CD4-positive, alpha-beta T cell (primary cell): ENCODE results near the gene MANEAL. TPM values are rescaled to one million over a fixed set of nuclear protein-coding genes. Genes with fewer than 3 reads are reported as not detected.
A peak's percentile ranks its signal among the peaks of the same experiment; 100 is the strongest.

Source experiments
- ATAC-seq: fragments of 200-7000 bp; cut with Tn5 transposase; one replicate; pipeline ENCODE4 v1.10.0; 2022; ENCODE audit warnings: mild to moderate bottlenecking; ENCODE audit not compliant: poor library complexity
- CTCF ChIA-PET: fragments of 350-600 bp; sonication (Branson Sonifier 250); formaldehyde crosslinking; loops from one replicate; lab custom pipeline; 2021; ENCODE audit warnings: antibody characterized with exemption, inconsistent platforms; lab: Charles Lee
- POLR2A ChIA-PET: fragments of 350-600 bp; sonication (Branson Sonifier 250); formaldehyde crosslinking; loops from one replicate; lab custom pipeline; 2021; ENCODE audit warnings: antibody characterized with exemption, inconsistent platforms; lab: Charles Lee
- DNase-seq, 14 experiments: peaks; one replicate each; pipeline ENCODE4 v3.0.0-alpha.2; 2013 to 2020; ENCODE audit warnings: mixed read lengths in 2 of 14
- H3K27ac ChIP-seq, 2 donors: one replicate each; pipeline versions ENCODE4 v1.5.1 to v1.7.0; 2013; ENCODE audit warnings: low read length in 2 of 2, low read depth in 1 of 2, mild to moderate bottlenecking in 1 of 2
- H3K27me3 ChIP-seq, 2 experiments: 1 replicate in 1 of 2; 2 replicates in 1 of 2; pipeline versions ENCODE4 v1.6.1 to v1.7.0; 2013; ENCODE audit warnings: low read length in 2 of 2, control low read depth in 1 of 2, mild to moderate bottlenecking in 1 of 2, moderate library complexity in 1 of 2; ENCODE audit not compliant: insufficient read depth in 2 of 2, control insufficient read depth in 1 of 2
- H3K36me3 ChIP-seq: one replicate; pipeline ENCODE4 v1.6.1; 2013; ENCODE audit warnings: low read length, control low read depth; ENCODE audit not compliant: insufficient read depth
- H3K4me1 ChIP-seq: one replicate; pipeline ENCODE4 v1.6.1; 2013; ENCODE audit warnings: low read length, control low read depth; ENCODE audit not compliant: insufficient read depth
- H3K4me3 ChIP-seq: one replicate; pipeline ENCODE4 v1.5.1; 2013; ENCODE audit warnings: mild to moderate bottlenecking, low read length, moderate library complexity
- H3K9me3 ChIP-seq, 2 experiments: 1 replicate in 1 of 2; 2 replicates in 1 of 2; pipeline versions ENCODE4 v1.6.1 to v1.7.0; 2013; ENCODE audit warnings: low read length in 2 of 2, mild to moderate bottlenecking in 2 of 2, control low read depth in 1 of 2, moderate library complexity in 1 of 2; ENCODE audit not compliant: control insufficient read depth in 1 of 2, insufficient read depth in 1 of 2
- H3K27ac Mint-ChIP-seq: one replicate; pipeline ENCODE4 v1.8.0; 2020; ENCODE audit warnings: mixed read lengths
- H3K27me3 Mint-ChIP-seq: one replicate; pipeline ENCODE4 v1.8.0; 2021; ENCODE audit warnings: mixed read lengths
- H3K36me3 Mint-ChIP-seq: one replicate; pipeline ENCODE4 v1.8.0; 2021; ENCODE audit warnings: low read depth, mixed read lengths
- H3K4me1 Mint-ChIP-seq: one replicate; pipeline ENCODE4 v1.8.0; 2021; ENCODE audit warnings: low read depth, mixed read lengths
- H3K4me3 Mint-ChIP-seq: one replicate; pipeline ENCODE4 v1.8.0; 2020; ENCODE audit warnings: mild to moderate bottlenecking, mixed read lengths
- H3K9me3 Mint-ChIP-seq: one replicate; pipeline ENCODE4 v1.8.0; 2020; ENCODE audit warnings: mixed read lengths
- intact Hi-C, 2 experiments: fragments of 100-400 bp; cut with DNase I in 1 of 2; cut with micrococcal nuclease in 1 of 2; formaldehyde crosslinking; loops; one replicate each; pipeline versions ENCODE4 v1.15.1 to v1.9.0; 2023 to 2025; cut with DNase I, micrococcal nuclease
- total RNA-seq, 174 experiments: library from RNA in 2 of 174; stranded (reverse) in 2 of 174; gene quantifications; one replicate each; pipeline ENCODE4 v1.2.3 and lab custom pipeline; 2021 to 2026
- TF ChIP-seq, protein P1 (sequence below): fragments of 200-600 bp; IDR thresholded peaks from one replicate; pipeline ENCODE4 v1.8.0; 2022; ENCODE audit warnings: antibody characterized with exemption, mild to moderate bottlenecking

MANEAL gene
- total RNA-seq, 2 experiments from 2014 or later: 0.33 to 0.53 TPM

DNA sequence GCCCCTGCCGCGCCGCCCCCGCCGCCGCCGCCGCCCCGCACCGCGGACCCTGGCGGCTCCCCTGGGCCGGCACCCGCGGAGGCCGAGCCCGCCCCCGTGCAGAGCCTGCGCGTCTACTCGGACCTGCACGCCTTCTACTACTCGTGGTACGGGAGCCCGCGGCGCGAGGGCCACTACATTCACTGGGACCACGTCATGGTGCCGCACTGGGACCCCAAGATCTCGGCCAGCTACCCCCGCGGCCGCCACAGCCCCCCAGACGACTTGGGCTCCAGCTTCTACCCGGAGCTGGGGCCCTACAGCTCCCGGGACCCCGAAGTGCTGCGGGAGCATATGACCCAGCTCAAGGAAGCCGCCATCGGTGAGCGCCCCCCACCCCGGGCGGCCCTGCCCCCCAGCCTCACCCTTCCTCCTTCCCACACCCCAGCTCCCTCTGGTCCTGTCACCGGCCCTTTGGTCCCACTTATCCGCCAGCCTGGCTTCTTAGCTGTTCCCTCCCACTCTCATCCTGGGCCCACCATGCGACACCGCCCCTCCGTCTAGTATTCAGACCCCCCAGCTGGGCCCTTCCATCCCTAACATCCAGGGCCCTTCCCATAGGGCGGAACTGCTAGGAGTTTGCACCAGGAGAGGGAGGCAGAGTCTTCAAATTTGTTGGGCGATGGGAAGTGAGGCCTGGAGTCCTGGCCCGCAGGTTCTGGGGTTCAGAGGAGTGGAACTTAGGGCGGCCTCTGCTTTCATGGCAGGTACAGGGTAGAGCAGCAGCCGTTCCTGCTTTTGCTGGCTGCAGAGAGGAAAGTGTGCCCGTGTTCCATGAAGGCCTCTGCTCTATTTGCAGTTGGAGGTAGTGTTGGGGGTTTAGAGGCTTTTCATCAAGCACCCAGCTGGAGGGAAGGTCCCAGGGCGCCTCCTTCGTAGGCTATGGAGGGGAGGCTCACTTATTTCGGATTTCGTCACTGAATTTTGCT is 1.0 kb downstream of the MANEAL start:
- intact Hi-C loops: no loop called here
- Mint-ChIP-seq H3K4me3 (peak overlapping the region; percentile 84), H3K9me3 (no peaks in the 10 kb centered on the region), H3K27me3 (peaks cover 48% of the 10 kb centered on the region), H3K4me1 (no peaks in the 10 kb centered on the region), H3K27ac (no peak overlapping the region), H3K36me3 (peaks cover 8% of the 10 kb centered on the region)
- Histone ChIP-seq H3K4me1 (peaks cover 19% of the 10 kb centered on the region), H3K9me3 (peaks cover 0 to 13% of the 10 kb centered on the region in 2 experiments), H3K36me3 (peaks cover 2% of the 10 kb centered on the region), H3K27ac (no peak overlapping the region), H3K4me3 (peak overlapping the region; percentile 43), H3K27me3 (peaks cover 20% of the 10 kb centered on the region in 2 experiments)
- POLR2A ChIA-PET: interaction anchor here (0.7 kb wide), 1 partner anchor 13 kb away, joined by 4 read pairs; the partner anchor contains the start of genes C1orf122 and YRDC
- DNase-seq (no peak), ATAC-seq (no peak)
- CTCF ChIA-PET: no interaction called here
- TF ChIP-seq, protein P1, sequence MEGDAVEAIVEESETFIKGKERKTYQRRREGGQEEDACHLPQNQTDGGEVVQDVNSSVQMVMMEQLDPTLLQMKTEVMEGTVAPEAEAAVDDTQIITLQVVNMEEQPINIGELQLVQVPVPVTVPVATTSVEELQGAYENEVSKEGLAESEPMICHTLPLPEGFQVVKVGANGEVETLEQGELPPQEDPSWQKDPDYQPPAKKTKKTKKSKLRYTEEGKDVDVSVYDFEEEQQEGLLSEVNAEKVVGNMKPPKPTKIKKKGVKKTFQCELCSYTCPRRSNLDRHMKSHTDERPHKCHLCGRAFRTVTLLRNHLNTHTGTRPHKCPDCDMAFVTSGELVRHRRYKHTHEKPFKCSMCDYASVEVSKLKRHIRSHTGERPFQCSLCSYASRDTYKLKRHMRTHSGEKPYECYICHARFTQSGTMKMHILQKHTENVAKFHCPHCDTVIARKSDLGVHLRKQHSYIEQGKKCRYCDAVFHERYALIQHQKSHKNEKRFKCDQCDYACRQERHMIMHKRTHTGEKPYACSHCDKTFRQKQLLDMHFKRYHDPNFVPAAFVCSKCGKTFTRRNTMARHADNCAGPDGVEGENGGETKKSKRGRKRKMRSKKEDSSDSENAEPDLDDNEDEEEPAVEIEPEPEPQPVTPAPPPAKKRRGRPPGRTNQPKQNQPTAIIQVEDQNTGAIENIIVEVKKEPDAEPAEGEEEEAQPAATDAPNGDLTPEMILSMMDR: no peak

DNA sequence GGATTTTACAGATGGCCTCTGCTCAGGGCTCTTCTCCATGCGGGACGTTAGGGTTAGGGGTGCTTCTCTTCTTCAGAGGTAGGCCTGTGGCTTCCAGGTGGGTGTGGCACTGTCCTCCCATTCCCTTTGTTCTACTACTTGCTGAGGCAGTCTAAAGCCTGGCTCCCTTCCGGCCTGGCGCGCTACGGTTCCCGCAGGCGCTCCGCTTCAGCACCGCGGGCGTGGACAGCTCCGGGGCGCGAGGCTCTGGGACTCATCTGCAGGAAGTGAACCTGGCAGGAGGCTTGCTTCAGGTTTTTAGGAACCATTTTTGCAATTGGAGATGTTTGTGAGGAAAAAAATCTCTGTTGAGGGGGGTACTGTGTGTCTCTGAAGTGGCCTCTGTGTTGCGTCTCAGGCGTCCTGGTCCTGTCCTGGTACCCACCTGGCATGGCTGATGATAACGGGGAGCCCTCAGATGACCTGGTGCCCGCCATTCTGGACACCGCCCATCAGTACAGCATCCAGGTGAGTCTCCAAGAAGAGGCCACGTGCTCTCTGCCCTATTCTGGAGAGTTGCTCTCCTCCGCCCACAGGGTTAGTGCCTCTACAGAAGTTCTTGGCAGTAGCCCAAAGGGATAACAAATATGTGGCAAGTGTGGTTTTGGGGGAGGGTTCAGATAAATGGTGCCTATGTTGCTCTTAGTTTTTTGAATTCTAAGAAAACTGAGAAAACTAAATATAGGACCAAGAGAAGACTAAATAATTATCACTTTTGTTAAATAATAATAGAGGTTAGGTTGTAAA is 1.9 kb downstream of the MANEAL start:
- Histone ChIP-seq H3K4me1 (peaks cover 19% of the 10 kb centered on the region), H3K36me3 (peaks cover 8% of the 10 kb centered on the region), H3K9me3 (peaks cover 0 to 13% of the 10 kb centered on the region in 2 experiments), H3K27ac (no peak overlapping the region), H3K4me3 (no peak overlapping the region), H3K27me3 (peaks cover 12 to 20% of the 10 kb centered on the region in 2 experiments)
- Mint-ChIP-seq H3K27ac (no peak overlapping the region), H3K36me3 (peaks cover 17% of the 10 kb centered on the region), H3K27me3 (peaks cover 39% of the 10 kb centered on the region), H3K4me1 (no peaks in the 10 kb centered on the region), H3K9me3 (no peaks in the 10 kb centered on the region), H3K4me3 (peak overlapping the region; percentile 84)
- ATAC-seq (peak; percentile 66), DNase-seq (peak in 9 of 14 experiments; percentile 21 to 65 (median 40))
- ChIA-PET POLR2A (no interaction called here), CTCF (no interaction called here)
- TF ChIP-seq, protein P1: no peak
- intact Hi-C loops: no loop called here

GRCh38 chr1:37797750-37798345 is 4.2 kb downstream of the MANEAL start:
- no peak for DNase-seq
- Mint-ChIP-seq H3K4me3 (no peak overlapping the region), H3K4me1 (no peaks in the 10 kb centered on the region), H3K27me3 (peaks cover 16% of the 10 kb centered on the region), H3K27ac (no peak overlapping the region), H3K36me3 (peaks cover 37% of the 10 kb centered on the region), H3K9me3 (no peaks in the 10 kb centered on the region)
- Histone ChIP-seq H3K36me3 (peaks cover 21% of the 10 kb centered on the region), H3K27ac (no peak overlapping the region), H3K27me3 (peaks cover 8% of the 10 kb centered on the region in 2 experiments), H3K9me3 (peaks cover 0 to 13% of the 10 kb centered on the region in 2 experiments), H3K4me3 (no peak overlapping the region), H3K4me1 (peaks cover 19% of the 10 kb centered on the region)
- TF ChIP-seq, protein P1: no peak
- ChIA-PET CTCF (no interaction called here), POLR2A (interaction anchor here (1.0 kb wide), 1 partner anchor 10 kb away, joined by 4 read pairs; the partner anchor contains the start of gene YRDC)
- no peak for ATAC-seq
- intact Hi-C loops: no loop called here
